HG03469 (cell line): ENCODE data around the gene TMEM52B.

Experiments
- ATAC-seq: cut with Tn5 transposase; IDR thresholded peaks from one replicate; pipeline ENCODE4 v1.9.1; 2021; ENCODE audit warnings: mild to moderate bottlenecking, moderate library complexity, moderate number of reproducible peaks; ENCODE audit not compliant: unreplicated experiment

The TMEM52B gene

GRCh38 chr12:10178821-10179220, at the start of gene TMEM52B:
Gene TMEM52B (plus strand): TSS chr12:10179032. CDS start chr12:10179575, 543 bp downstream.
- ATAC-seq, result no peak

GRCh38 chr12:10130042-10130441, 48.8 kb upstream of the TMEM52B start, which contains the start of gene CLEC7A:
Gene CLEC7A (minus strand): TSS chr12:10130199. CDS start chr12:10130082, 117 bp downstream.
- ATAC-seq, result peak; percentile 89

- ATAC-seq, result no peak
Measured at GRCh38 chr12:10131111-10131690, 47.6 kb upstream of the TMEM52B start.

- no peak for ATAC-seq
Measured at GRCh38 chr12:10132850-10133370, 45.9 kb upstream of the TMEM52B start.

GRCh38 chr12:10135126-10135525, 43.7 kb upstream of the TMEM52B start:
- ATAC-seq, result no peak

GRCh38 chr12:10136637-10137205, 42.1 kb upstream of the TMEM52B start:
- no peak for ATAC-seq

- no peak for ATAC-seq
Measured at GRCh38 chr12:10140001-10140400, 38.8 kb upstream of the TMEM52B start.

GRCh38 chr12:10142976-10143589, 35.7 kb upstream of the TMEM52B start:
- no peak for ATAC-seq

- no peak for ATAC-seq
Measured at GRCh38 chr12:10147714-10148403, 31.0 kb upstream of the TMEM52B start.

- no peak for ATAC-seq
Measured at GRCh38 chr12:10151621-10152020, 27.2 kb upstream of the TMEM52B start.

- ATAC-seq, result no peak
Measured at GRCh38 chr12:10153271-10154144, 25.3 kb upstream of the TMEM52B start.

GRCh38 chr12:10154145-10154496, 24.7 kb upstream of the TMEM52B start:
- ATAC-seq, result no peak

- ATAC-seq, result no peak
Measured at GRCh38 chr12:10155966-10156365, 22.9 kb upstream of the TMEM52B start.

- no peak for ATAC-seq
Measured at GRCh38 chr12:10158406-10158805, 20.4 kb upstream of the TMEM52B start.

- ATAC-seq, result no peak
Measured at GRCh38 chr12:10159280-10159679, 19.6 kb upstream of the TMEM52B start.

GRCh38 chr12:10160617-10161385, 18.0 kb upstream of the TMEM52B start:
- no peak for ATAC-seq

GRCh38 chr12:10163084-10163483, 15.7 kb upstream of the TMEM52B start:
- no peak for ATAC-seq

GRCh38 chr12:10165421-10165820, 13.4 kb upstream of the TMEM52B start:
- ATAC-seq, result no peak

GRCh38 chr12:10167599-10167998, 11.2 kb upstream of the TMEM52B start:
- ATAC-seq, result no peak

- ATAC-seq, result no peak
Measured at GRCh38 chr12:10169104-10169503, 9.7 kb upstream of the TMEM52B start.
